Cardiac fibroblast (primary cell): ENCODE measurements around the gene DNM2.

Experiments
- DNase-seq, 2 donors: peaks; one replicate each; pipeline versions ENCODE4 v3.0.0 to v3.0.0-alpha.2; 2010; ENCODE audit warnings: low read depth in 2 of 2
- H3K4me3 ChIP-seq, 2 donors: replicated peaks in 1 of 2; 1 replicate in 1 of 2; 2 replicates in 1 of 2; pipeline ENCODE4 v1.5.1; 2011; ENCODE audit warnings: low read depth in 2 of 2, low read length in 2 of 2, mild to moderate bottlenecking in 2 of 2, moderate library complexity in 1 of 2
- CTCF ChIP-seq: IDR thresholded peaks from one replicate; pipeline ENCODE4 v1.5.1; 2011; ENCODE audit warnings: low read depth, mild to moderate bottlenecking, low read length, inconsistent platforms

DNM2 gene

GRCh38 chr19:10717054-10717355 lies 874 bp upstream of the DNM2 start:
- TF ChIP-seq CTCF, result no peak
- no peak for DNase-seq
- peak overlapping the region in 1 of 2 donors; percentile 32 for H3K4me3 ChIP-seq

- peak overlapping the region; percentile 92 to 98 for H3K4me3 ChIP-seq
- no peak for TF ChIP-seq CTCF
- peak; percentile 40 to 49 for DNase-seq
Observed at GRCh38 chr19:10718205-10719196, 622 bp downstream of the DNM2 start.

- DNase-seq, result no peak
- TF ChIP-seq CTCF, result no peak
Observed at GRCh38 chr19:10719466-10719961, 1.6 kb downstream of the DNM2 start.

GRCh38 chr19:10720607-10721125 lies 2.8 kb downstream of the DNM2 start:
- H3K4me3 ChIP-seq, result no peak overlapping the region
- no peak for TF ChIP-seq CTCF
- no peak for DNase-seq

More at GRCh38 chr19:10719466-10719961, 1.6 kb downstream of the DNM2 start:
- peak overlapping the region; percentile 92 to 98 for H3K4me3 ChIP-seq

GRCh38 chr19:10723591-10723990 lies 5.7 kb downstream of the DNM2 start:
- DNase-seq, result no peak
- no peak overlapping the region for H3K4me3 ChIP-seq
- no peak for TF ChIP-seq CTCF

GRCh38 chr19:10724573-10725071 lies 6.7 kb downstream of the DNM2 start:
- no peak overlapping the region for H3K4me3 ChIP-seq
- no peak for TF ChIP-seq CTCF
- no peak for DNase-seq
